ENCODE data around the gene TSPEAR. TPM values are rescaled to one million over a fixed set of nuclear protein-coding genes. Genes with fewer than 3 reads are reported as not detected.
"Not testable (repeated sequence)": the region's sequence is repeated elsewhere in the genome, so short reads cannot be mapped to it uniquely, and the experiment has no call there.

TSPEAR gene
- total and polyA plus RNA-seq, 2 donors (not counting 1 experiment from before 2014, with no cell fraction given): not detected

DNA sequence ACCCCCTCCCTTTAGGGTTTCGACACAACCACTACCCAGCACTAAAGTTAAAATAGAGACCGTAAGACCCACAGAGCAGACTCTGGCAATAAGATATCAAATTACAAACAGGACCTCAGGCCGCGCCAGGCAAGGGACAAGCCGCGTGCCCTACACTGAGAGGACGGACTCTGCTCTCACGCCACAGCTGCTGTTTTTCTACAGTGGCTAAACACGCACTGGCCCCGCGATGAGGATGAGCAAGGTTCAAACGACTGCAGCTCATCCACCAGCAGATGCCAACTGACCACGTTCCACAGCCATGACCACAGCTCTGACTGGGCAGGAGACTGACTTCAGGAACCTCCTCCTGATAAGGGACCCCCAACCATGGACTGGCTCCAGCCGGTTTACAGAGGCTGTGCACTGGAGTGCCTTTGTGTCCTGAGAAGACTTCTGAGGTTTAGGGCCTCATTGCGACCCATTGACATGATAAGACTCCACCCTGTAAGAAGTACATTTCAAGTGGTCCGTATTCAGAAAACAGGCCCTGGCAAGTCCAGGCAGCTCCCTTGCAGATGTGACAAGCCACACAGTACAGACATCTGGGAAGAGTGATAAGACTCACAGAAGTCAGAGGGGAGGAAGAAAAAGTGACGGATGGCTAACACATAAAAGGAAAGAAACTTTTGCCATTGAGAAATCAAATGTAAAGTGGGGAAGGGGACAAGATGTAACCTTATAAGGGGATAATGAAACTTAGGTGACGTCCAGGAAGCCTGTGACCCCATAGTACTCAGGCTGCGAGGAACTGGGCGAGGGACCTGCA lies 117.6 kb downstream of the TSPEAR start:
- no peak overlapping the region for H3K4me2 ChIP-seq (ENCODE audit: extremely low read depth, insufficient read depth, low read length)
- H3K4me1 ChIP-seq (ENCODE audit: control insufficient read depth, extremely low read depth, insufficient read depth, low read length): no peaks in the 10 kb centered on the region
- no peaks in the 10 kb centered on the region for H3K79me2 ChIP-seq (ENCODE audit: control insufficient read depth, insufficient read depth, low read length)
- H3K27ac ChIP-seq (ENCODE audit: insufficient read depth, low read length): no peak overlapping the region
- H2AFZ ChIP-seq (ENCODE audit: low read length): no peak overlapping the region
- no peaks in the 10 kb centered on the region for H3K36me3 ChIP-seq (ENCODE audit: control insufficient read depth, insufficient read depth, low read length)
- H4K20me1 ChIP-seq (ENCODE audit: control insufficient read depth, extremely low read depth, insufficient read depth, low read length): no peaks in the 10 kb centered on the region
- peaks cover 4% of the 10 kb centered on the region for H3K27me3 ChIP-seq (ENCODE audit: control insufficient read depth, insufficient read depth, low read length)
- TF ChIP-seq EZH2 (IDR thresholded peaks at IDR 0.05; ENCODE audit: low read length, missing control alignments) (no peak), CTCF (conservative IDR thresholded peaks at IDR 0.05 in 1 of 2, IDR thresholded peaks at IDR 0.05 in 1 of 2; ENCODE audit: low read depth in 1 of 2, low read length in 2 of 2) (no peak)
- peak in 1 of 2 donors; percentile 1 for DNase-seq (ENCODE audit: low read depth in 2 of 2)
- H3K4me3 ChIP-seq (replicated peaks in 1 of 4; ENCODE audit: control extremely low read depth in 1 of 4, insufficient read depth in 1 of 4, low read depth in 3 of 4, low read length in 4 of 4): no peak overlapping the region
- no peaks in the 10 kb centered on the region for H3K9me3 ChIP-seq (ENCODE audit: control insufficient read depth, insufficient read depth, low read depth, low read length)
- H3K9ac ChIP-seq (ENCODE audit: insufficient read depth, low read length): no peak overlapping the region

GRCh38 chr21:44592446-44593311 lies 118.7 kb downstream of the TSPEAR start, which contains the start of gene KRTAP10-6:
KRTAP10-6 (minus strand) TSS chr21:44592505; CDS start chr21:44592484, 21 bp downstream.
- Histone ChIP-seq H3K27me3 (ENCODE audit: control insufficient read depth, insufficient read depth, low read length) (peaks cover 4% of the 10 kb centered on the region), H2AFZ (ENCODE audit: low read length) (no peak within 1 kb of the TSS), H4K20me1 (ENCODE audit: control insufficient read depth, extremely low read depth, insufficient read depth, low read length) (no peaks in the 10 kb centered on the region), H3K9ac (ENCODE audit: insufficient read depth, low read length) (no peak within 1 kb of the TSS), H3K9me3 (ENCODE audit: control insufficient read depth, insufficient read depth, low read depth, low read length) (no peaks in the 10 kb centered on the region), H3K4me1 (ENCODE audit: control insufficient read depth, extremely low read depth, insufficient read depth, low read length) (no peaks in the 10 kb centered on the region), H3K4me3 (replicated peaks in 1 of 4; ENCODE audit: control extremely low read depth in 1 of 4, insufficient read depth in 1 of 4, low read depth in 3 of 4, low read length in 4 of 4) (no peak within 1 kb of the TSS), H3K79me2 (ENCODE audit: control insufficient read depth, insufficient read depth, low read length) (no peaks in the 10 kb centered on the region), H3K27ac (ENCODE audit: insufficient read depth, low read length) (no peak within 1 kb of the TSS), H3K4me2 (ENCODE audit: extremely low read depth, insufficient read depth, low read length) (no peak within 1 kb of the TSS), H3K36me3 (ENCODE audit: control insufficient read depth, insufficient read depth, low read length) (no peaks in the 10 kb centered on the region)
- DNase-seq (ENCODE audit: low read depth in 2 of 2): no peak
- TF ChIP-seq EZH2 (IDR thresholded peaks at IDR 0.05; ENCODE audit: low read length, missing control alignments) (no peak), CTCF (conservative IDR thresholded peaks at IDR 0.05 in 1 of 2, IDR thresholded peaks at IDR 0.05 in 1 of 2; ENCODE audit: low read depth in 1 of 2, low read length in 2 of 2) (no peak)

GRCh38 chr21:44591801-44592130 lies 119.6 kb downstream of the TSPEAR start:
- H3K27ac ChIP-seq (ENCODE audit: insufficient read depth, low read length); H2AFZ ChIP-seq (ENCODE audit: low read length); H3K4me2 ChIP-seq (ENCODE audit: extremely low read depth, insufficient read depth, low read length); H3K4me3 ChIP-seq (replicated peaks in 1 of 4; ENCODE audit: control extremely low read depth in 1 of 4, insufficient read depth in 1 of 4, low read depth in 3 of 4, low read length in 4 of 4); H3K9ac ChIP-seq (ENCODE audit: insufficient read depth, low read length); H3K27me3 ChIP-seq (ENCODE audit: control insufficient read depth, insufficient read depth, low read length); H3K79me2 ChIP-seq (ENCODE audit: control insufficient read depth, insufficient read depth, low read length); H3K36me3 ChIP-seq (ENCODE audit: control insufficient read depth, insufficient read depth, low read length); H3K9me3 ChIP-seq (ENCODE audit: control insufficient read depth, insufficient read depth, low read depth, low read length); DNase-seq (ENCODE audit: low read depth in 2 of 2); H3K4me1 ChIP-seq (ENCODE audit: control insufficient read depth, extremely low read depth, insufficient read depth, low read length); H4K20me1 ChIP-seq (ENCODE audit: control insufficient read depth, extremely low read depth, insufficient read depth, low read length): not testable (repeated sequence)

DNA sequence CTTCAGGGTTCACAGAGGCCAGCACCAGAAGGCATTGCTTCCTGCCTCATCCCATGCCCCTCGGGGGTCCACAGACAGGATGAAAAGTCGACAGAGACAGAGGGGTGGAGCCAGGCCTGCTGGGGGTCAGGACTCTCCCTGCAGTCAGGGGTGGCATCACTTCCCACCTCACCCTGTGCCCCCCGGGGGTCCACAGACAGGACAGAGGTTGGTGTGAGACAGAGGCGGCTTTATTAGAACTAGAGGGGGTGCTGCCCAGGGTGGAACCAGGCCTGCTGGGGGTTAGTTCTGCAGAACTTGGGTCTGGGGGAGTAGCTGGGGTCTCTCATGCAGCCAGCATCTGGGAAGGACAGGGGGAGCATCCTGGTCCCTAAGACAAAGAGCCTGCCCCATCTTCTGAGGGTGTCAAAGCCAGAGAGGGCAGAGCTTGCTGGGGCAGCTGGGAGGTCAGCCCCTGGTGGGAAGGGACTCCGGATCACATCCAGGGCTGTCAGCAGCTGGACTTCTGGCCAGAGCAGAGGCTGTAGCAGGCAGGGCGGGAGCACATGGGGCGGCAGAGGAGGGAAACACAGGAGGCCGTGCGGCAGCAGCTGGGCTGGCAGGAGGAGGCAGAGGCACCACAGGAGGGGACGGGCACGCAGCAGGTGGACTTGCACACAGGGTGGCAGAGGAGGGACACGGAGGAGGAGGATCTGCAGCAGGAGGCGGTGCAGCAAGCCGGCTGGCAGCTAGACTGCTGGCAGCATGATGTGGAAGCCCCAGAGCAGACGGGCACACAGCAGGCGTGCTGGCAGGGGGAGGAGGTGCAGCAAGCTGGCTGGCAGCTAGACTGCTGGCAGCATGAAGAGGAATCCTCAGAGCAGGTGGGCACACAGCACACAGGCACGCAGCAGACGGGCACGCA lies 120.2 kb downstream of the TSPEAR start:
- not testable (repeated sequence) for H4K20me1 ChIP-seq (ENCODE audit: control insufficient read depth, extremely low read depth, insufficient read depth, low read length); H3K4me1 ChIP-seq (ENCODE audit: control insufficient read depth, extremely low read depth, insufficient read depth, low read length); H3K4me2 ChIP-seq (ENCODE audit: extremely low read depth, insufficient read depth, low read length); H3K27me3 ChIP-seq (ENCODE audit: control insufficient read depth, insufficient read depth, low read length); H3K9ac ChIP-seq (ENCODE audit: insufficient read depth, low read length); H3K4me3 ChIP-seq (replicated peaks in 1 of 4; ENCODE audit: control extremely low read depth in 1 of 4, insufficient read depth in 1 of 4, low read depth in 3 of 4, low read length in 4 of 4); DNase-seq (ENCODE audit: low read depth in 2 of 2); H2AFZ ChIP-seq (ENCODE audit: low read length); H3K9me3 ChIP-seq (ENCODE audit: control insufficient read depth, insufficient read depth, low read depth, low read length); H3K79me2 ChIP-seq (ENCODE audit: control insufficient read depth, insufficient read depth, low read length); H3K36me3 ChIP-seq (ENCODE audit: control insufficient read depth, insufficient read depth, low read length); H3K27ac ChIP-seq (ENCODE audit: insufficient read depth, low read length)

Measured in fibroblast of lung (primary cell).